ENCODE measurements around the gene LYPD1. TPM values are rescaled to one million over a fixed set of nuclear protein-coding genes. Genes with fewer than 3 reads are reported as not detected.

The LYPD1 gene
- total and polyA plus RNA-seq, 10 of the 15 experiments (the other 5 are each of a cell fraction or from before 2014, with no cell fraction given): not detected

- no peaks in the 10 kb centered on the region for H3K4me1 ChIP-seq (ENCODE audit: control insufficient read depth, insufficient read depth, low read length)
- H3K4me2 ChIP-seq (ENCODE audit: control insufficient read depth, insufficient read depth): no peak overlapping the region
- no peak overlapping the region for H3K4me3 ChIP-seq
- ChIA-PET RAD21 (ENCODE audit: unreplicated experiment) (no interaction called here), CTCF (no interaction called here), POLR2A (interaction anchor here (0.6 kb wide), 1 partner anchor 691 kb away, joined by 3 read pairs; no protein-coding TSS in a partner anchor), SMC1A (ENCODE audit: uncharacterized antibody, unreplicated experiment) (interaction anchor here (0.6 kb wide), 1 partner anchor 10 kb away, joined by 3 read pairs; no protein-coding TSS in a partner anchor)
- BruUV-seq (replicated peaks): no TSS peak
- FAIRE-seq (no peak), ATAC-seq (no peak), DNase-seq (ENCODE audit: low read depth, low spot score) (no peak)
- intact Hi-C loops (cut with micrococcal nuclease; ENCODE audit: unreplicated experiment) (no loop called here), in situ Hi-C loops (cut with MboI) (no loop called here)
- no peak overlapping the region for H3K9ac ChIP-seq (ENCODE audit: control insufficient read depth, insufficient read depth, low read length)
- H3K27ac ChIP-seq (ENCODE audit: control insufficient read depth, insufficient read depth): no peak overlapping the region
- TF ChIP-seq, protein P1, sequence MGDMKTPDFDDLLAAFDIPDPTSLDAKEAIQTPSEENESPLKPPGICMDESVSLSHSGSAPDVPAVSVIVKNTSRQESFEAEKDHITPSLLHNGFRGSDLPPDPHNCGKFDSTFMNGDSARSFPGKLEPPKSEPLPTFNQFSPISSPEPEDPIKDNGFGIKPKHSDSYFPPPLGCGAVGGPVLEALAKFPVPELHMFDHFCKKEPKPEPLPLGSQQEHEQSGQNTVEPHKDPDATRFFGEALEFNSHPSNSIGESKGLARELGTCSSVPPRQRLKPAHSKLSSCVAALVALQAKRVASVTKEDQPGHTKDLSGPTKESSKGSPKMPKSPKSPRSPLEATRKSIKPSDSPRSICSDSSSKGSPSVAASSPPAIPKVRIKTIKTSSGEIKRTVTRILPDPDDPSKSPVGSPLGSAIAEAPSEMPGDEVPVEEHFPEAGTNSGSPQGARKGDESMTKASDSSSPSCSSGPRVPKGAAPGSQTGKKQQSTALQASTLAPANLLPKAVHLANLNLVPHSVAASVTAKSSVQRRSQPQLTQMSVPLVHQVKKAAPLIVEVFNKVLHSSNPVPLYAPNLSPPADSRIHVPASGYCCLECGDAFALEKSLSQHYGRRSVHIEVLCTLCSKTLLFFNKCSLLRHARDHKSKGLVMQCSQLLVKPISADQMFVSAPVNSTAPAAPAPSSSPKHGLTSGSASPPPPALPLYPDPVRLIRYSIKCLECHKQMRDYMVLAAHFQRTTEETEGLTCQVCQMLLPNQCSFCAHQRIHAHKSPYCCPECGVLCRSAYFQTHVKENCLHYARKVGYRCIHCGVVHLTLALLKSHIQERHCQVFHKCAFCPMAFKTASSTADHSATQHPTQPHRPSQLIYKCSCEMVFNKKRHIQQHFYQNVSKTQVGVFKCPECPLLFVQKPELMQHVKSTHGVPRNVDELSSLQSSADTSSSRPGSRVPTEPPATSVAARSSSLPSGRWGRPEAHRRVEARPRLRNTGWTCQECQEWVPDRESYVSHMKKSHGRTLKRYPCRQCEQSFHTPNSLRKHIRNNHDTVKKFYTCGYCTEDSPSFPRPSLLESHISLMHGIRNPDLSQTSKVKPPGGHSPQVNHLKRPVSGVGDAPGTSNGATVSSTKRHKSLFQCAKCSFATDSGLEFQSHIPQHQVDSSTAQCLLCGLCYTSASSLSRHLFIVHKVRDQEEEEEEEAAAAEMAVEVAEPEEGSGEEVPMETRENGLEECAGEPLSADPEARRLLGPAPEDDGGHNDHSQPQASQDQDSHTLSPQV (IDR thresholded peaks at IDR 0.05): no peak
- no peak for TF ChIP-seq PBX3 (IDR thresholded peaks at IDR 0.05; ENCODE audit: insufficient replicate concordance, low read depth, low read length)
- no peak for TF ChIP-seq ATF7 (IDR thresholded peaks at IDR 0.05; ENCODE audit: low read depth)
- TF ChIP-seq GATAD2B (conservative IDR thresholded peaks at IDR 0.05; ENCODE audit: low read depth): no peak
- TF ChIP-seq SIN3A (IDR thresholded peaks at IDR 0.05; ENCODE audit: low read depth, low read length): no peak
- TF ChIP-seq CBFB (IDR thresholded peaks at IDR 0.05; ENCODE audit: low read depth): no peak
- no peak for TF ChIP-seq SRF (IDR thresholded peaks at IDR 0.05; ENCODE audit: low read depth in 2 of 2, low read length in 2 of 2)
- no peaks in the 10 kb centered on the region for H3K9me3 ChIP-seq (replicated peaks; ENCODE audit: control insufficient read depth, insufficient read depth, low read length)
- H4K20me1 ChIP-seq (ENCODE audit: control insufficient read depth, insufficient read depth): no peaks in the 10 kb centered on the region
- no peaks in the 10 kb centered on the region for H3K79me2 ChIP-seq (ENCODE audit: control insufficient read depth, insufficient read depth, low read length)
- no peaks in the 10 kb centered on the region for H3K36me3 ChIP-seq (ENCODE audit: control insufficient read depth in 2 of 2, insufficient read depth in 2 of 2, low read length in 1 of 2)
- H3K27me3 ChIP-seq (replicated peaks in 1 of 2; ENCODE audit: control insufficient read depth in 2 of 2, insufficient read depth in 2 of 2, low read length in 1 of 2): no peaks in the 10 kb centered on the region; a peak in 1 of 4 replicates
- H2AFZ ChIP-seq (ENCODE audit: control insufficient read depth, low read depth, low read length): no peak overlapping the region
These were observed 28.2 kb downstream of the LYPD1 start for GRCh38 chr2:132641819-132642218.
